ENCODE data around the gene SNAP25. TPM values are rescaled to one million over a fixed set of nuclear protein-coding genes. Genes with fewer than 3 reads are reported as not detected.

The SNAP25 gene
- total RNA-seq, 4 donors from 2014 or later, result 0.54 to 1.1 (median 0.67) TPM; not detected in 1

GRCh38 chr20:10350188-10350842, 131.7 kb downstream of the SNAP25 start:
- no peaks in the 10 kb centered on the region for H3K4me1 ChIP-seq
- H3K9me3 ChIP-seq, result no peaks in the 10 kb centered on the region
- no peak for TF ChIP-seq CTCF (IDR thresholded peaks at IDR 0.05)
- no peak for TF ChIP-seq POLR2A (IDR thresholded peaks at IDR 0.05)
- DNase-seq, result no peak
- H3K36me3 ChIP-seq, result no peaks in the 10 kb centered on the region
- whole genome bisulfite sequencing, 2 donors, result 95 to 96% methylated on average over 9 of the region's 9 CpGs
- intact Hi-C loops (cut with DNase I), result no loop called here
- H3K4me3 ChIP-seq (replicated peaks in 1 of 3), result no peak overlapping the region
- no peaks in the 10 kb centered on the region for H3K27me3 ChIP-seq
- H3K27ac ChIP-seq, result no peak overlapping the region

GRCh38 chr20:10352934-10353824, 134.5 kb downstream of the SNAP25 start:
- Histone ChIP-seq H3K27ac (no peak overlapping the region), H3K27me3 (no peaks in the 10 kb centered on the region)
- 44 to 52% methylated on average over 6 of the region's 6 CpGs for WGBS, 2 donors

GRCh38 chr20:10356628-10357027, 138.0 kb downstream of the SNAP25 start:
- TF ChIP-seq CTCF (IDR thresholded peaks at IDR 0.05) (no peak), POLR2A (IDR thresholded peaks at IDR 0.05) (no peak)
- DNase-seq, result no peak
- H3K27ac ChIP-seq, result no peak overlapping the region
- no peaks in the 10 kb centered on the region for H3K4me1 ChIP-seq
- WGBS, 2 donors, result 95 to 96% methylated on average over 1 of the region's 1 CpG
- no peak overlapping the region for H3K4me3 ChIP-seq (replicated peaks in 1 of 3)
- no peaks in the 10 kb centered on the region for H3K36me3 ChIP-seq
- intact Hi-C loops (cut with DNase I), result no loop called here
- no peaks in the 10 kb centered on the region for H3K9me3 ChIP-seq
- no peaks in the 10 kb centered on the region for H3K27me3 ChIP-seq

More at GRCh38 chr20:10352934-10353824, 134.5 kb downstream of the SNAP25 start:
- Histone ChIP-seq H3K9me3 (no peaks in the 10 kb centered on the region), H3K36me3 (no peaks in the 10 kb centered on the region), H3K4me3 (replicated peaks in 1 of 3) (no peak overlapping the region), H3K4me1 (no peaks in the 10 kb centered on the region)
- no peak for TF ChIP-seq CTCF (IDR thresholded peaks at IDR 0.05)
- TF ChIP-seq POLR2A (IDR thresholded peaks at IDR 0.05), result no peak
- intact Hi-C loops (cut with DNase I), result no loop called here
- no peak for DNase-seq

Small RNA genes lying within 50 kb of the gene (small RNA-seq; reads per million reads assigned to genes)
- not detected for gene HIGD1AP15

Other genes starting within 250 kb of the SNAP25 start
- gene ANKEF1, start 183.8 kb upstream of the SNAP25 start, total RNA-seq, result 10 to 100 TPM; 10.1 to 14.2 (median 11.5) TPM
- gene MKKS, start 215.4 kb downstream of the SNAP25 start, total RNA-seq, result 10 to 100 TPM; 19.3 to 27.8 (median 24.1) TPM
- gene SLX4IP, start 216.5 kb downstream of the SNAP25 start, total RNA-seq, result 1 to 10 TPM; 6.3 to 8.3 (median 7.4) TPM